ENCODE results near the gene FOXO4. TPM values are rescaled to one million over a fixed set of nuclear protein-coding genes. Genes with fewer than 3 reads are reported as not detected.

FOXO4 gene
- total and polyA plus RNA-seq, 5 donors from 2014 or later = 1.8 to 49.9 (median 2.8) TPM

DNA sequence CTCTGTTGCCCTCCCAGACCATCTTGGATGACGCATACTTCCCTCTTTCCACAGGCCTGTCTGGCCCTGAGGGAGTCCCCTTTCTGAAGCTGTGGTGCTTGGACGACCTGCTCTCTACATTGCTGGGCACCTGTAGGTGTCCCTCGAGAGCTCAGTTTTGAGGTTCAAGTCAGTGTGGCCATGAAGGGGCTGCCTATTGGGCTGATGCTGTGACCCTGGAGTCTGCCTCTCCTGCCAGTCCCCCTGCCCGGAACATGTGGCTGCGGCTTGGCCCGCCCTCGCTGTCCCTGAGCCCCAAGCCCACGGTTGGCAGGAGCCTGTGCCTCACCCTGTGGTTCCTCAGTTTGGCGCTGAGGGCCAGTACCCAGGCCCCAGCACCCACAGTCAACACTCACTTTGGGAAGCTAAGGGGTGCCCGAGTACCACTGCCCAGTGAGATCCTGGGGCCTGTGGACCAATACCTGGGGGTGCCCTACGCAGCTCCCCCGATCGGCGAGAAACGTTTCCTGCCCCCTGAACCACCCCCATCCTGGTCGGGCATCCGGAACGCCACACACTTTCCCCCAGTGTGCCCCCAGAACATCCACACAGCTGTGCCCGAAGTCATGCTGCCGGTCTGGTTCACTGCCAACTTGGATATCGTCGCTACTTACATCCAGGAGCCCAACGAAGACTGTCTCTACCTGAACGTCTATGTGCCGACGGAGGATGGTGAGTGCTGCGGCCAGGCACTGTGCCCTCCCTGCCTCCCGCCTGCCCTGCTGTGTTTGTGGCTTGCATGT lies 52.0 kb downstream of the FOXO4 start:
- Mint-ChIP-seq H3K36me3 (no peaks in the 10 kb centered on the region), H3K9me3 (no peaks in the 10 kb centered on the region), H3K4me3 (no peak overlapping the region), H3K27ac (no peak overlapping the region), H3K4me1 (peaks cover 0 to 17% (median 7%) of the 10 kb centered on the region in 4 donors), H3K27me3 (no peaks in the 10 kb centered on the region)
- no peaks in the 10 kb centered on the region for H3K27me3 ChIP-seq (ENCODE audit: control insufficient read depth, insufficient read depth, low read length)
- DNase-seq (no peak), ATAC-seq (ENCODE audit: low read depth in 2 of 2) (no peak)
- H3K9me3 ChIP-seq (ENCODE audit: control insufficient read depth in 2 of 2, low read length in 2 of 2) = no peaks in the 10 kb centered on the region
- no peak overlapping the region for H3K27ac ChIP-seq (ENCODE audit: insufficient read depth, low read length, poor library complexity, severe bottlenecking)
- H3K4me1 ChIP-seq (ENCODE audit: control insufficient read depth, insufficient read depth, low read length, poor library complexity, severe bottlenecking) = peaks cover 3% of the 10 kb centered on the region
- no peaks in the 10 kb centered on the region for H3K36me3 ChIP-seq (ENCODE audit: control insufficient read depth, insufficient read depth, low read length)
- no peak overlapping the region for H3K4me3 ChIP-seq (ENCODE audit: low read depth, low read length)

DNA sequence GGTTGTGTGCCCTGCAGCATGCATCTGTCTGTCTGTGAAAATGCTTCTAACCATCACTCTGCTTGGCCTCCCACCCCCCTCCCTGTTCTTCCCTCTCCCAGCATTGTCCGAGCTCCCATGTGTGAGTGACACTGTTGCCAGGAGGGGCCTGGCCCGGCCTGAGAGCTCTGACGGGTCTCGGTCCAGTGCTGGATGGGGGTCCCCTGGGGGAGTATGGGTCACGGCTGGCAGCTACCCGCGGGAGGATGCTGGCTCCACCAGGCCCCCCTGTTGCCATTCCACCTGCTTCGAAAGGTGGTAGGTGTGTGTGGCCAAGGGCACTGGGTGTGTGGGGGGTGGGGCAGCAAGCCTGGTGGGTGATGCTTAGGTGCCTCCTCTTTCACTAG lies 52.6 kb downstream of the FOXO4 start:
- Mint-ChIP-seq H3K36me3 (no peaks in the 10 kb centered on the region), H3K27ac (no peak overlapping the region), H3K9me3 (no peaks in the 10 kb centered on the region), H3K4me1 (peaks cover 0 to 17% (median 7%) of the 10 kb centered on the region in 4 donors), H3K27me3 (no peaks in the 10 kb centered on the region), H3K4me3 (no peak overlapping the region)
- H3K4me1 ChIP-seq (ENCODE audit: control insufficient read depth, insufficient read depth, low read length, poor library complexity, severe bottlenecking) = peaks cover 3% of the 10 kb centered on the region
- no peaks in the 10 kb centered on the region for H3K36me3 ChIP-seq (ENCODE audit: control insufficient read depth, insufficient read depth, low read length)
- H3K4me3 ChIP-seq (ENCODE audit: low read depth, low read length) = no peak overlapping the region
- H3K9me3 ChIP-seq (ENCODE audit: control insufficient read depth in 2 of 2, low read length in 2 of 2) = no peaks in the 10 kb centered on the region
- DNase-seq = no peak
- no peak for ATAC-seq (ENCODE audit: low read depth in 2 of 2)
- no peak overlapping the region for H3K27ac ChIP-seq (ENCODE audit: insufficient read depth, low read length, poor library complexity, severe bottlenecking)
- H3K27me3 ChIP-seq (ENCODE audit: control insufficient read depth, insufficient read depth, low read length) = no peaks in the 10 kb centered on the region

DNA sequence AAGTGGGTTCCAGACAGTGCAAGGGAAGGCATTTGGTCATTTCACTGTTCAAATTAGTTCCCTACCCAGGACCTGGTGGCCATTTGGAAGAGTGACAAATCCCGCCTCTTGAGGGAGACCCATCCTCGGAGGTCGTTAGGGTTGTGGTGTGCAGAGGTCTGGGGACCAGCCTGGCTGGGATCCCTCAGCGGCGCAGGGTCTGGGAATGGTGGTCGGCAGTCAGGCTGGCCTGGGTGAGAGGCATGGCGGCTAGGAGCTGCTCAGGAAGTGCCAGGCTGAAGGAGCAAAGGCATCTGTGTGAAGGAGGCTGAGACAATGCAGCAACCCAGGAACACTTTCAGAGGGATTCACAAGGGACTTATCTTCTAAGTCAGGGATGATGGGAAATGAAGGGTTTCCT lies 55.7 kb downstream of the FOXO4 start:
- Mint-ChIP-seq H3K4me3 (no peak overlapping the region), H3K27me3 (no peaks in the 10 kb centered on the region), H3K36me3 (peaks cover 3% of the 10 kb centered on the region), H3K4me1 (peaks cover 0 to 6% (median 4%) of the 10 kb centered on the region in 4 donors), H3K27ac (no peak overlapping the region), H3K9me3 (no peaks in the 10 kb centered on the region)
- Histone ChIP-seq H3K27me3 (ENCODE audit: control insufficient read depth, insufficient read depth, low read length) (no peaks in the 10 kb centered on the region), H3K27ac (ENCODE audit: insufficient read depth, low read length, poor library complexity, severe bottlenecking) (no peak overlapping the region), H3K36me3 (ENCODE audit: control insufficient read depth, insufficient read depth, low read length) (no peaks in the 10 kb centered on the region), H3K9me3 (ENCODE audit: control insufficient read depth in 2 of 2, low read length in 2 of 2) (no peaks in the 10 kb centered on the region), H3K4me3 (ENCODE audit: low read depth, low read length) (no peak overlapping the region), H3K4me1 (ENCODE audit: control insufficient read depth, insufficient read depth, low read length, poor library complexity, severe bottlenecking) (no peaks in the 10 kb centered on the region)
- ATAC-seq (ENCODE audit: low read depth in 2 of 2) (no peak), DNase-seq (no peak)

Other genes with a start within 250 kb of the FOXO4 start
- not detected for gene TEX11, start 187.1 kb upstream of the FOXO4 start, total RNA-seq
- not detected for gene TEX11, start 187.1 kb upstream of the FOXO4 start, polyA plus RNA-seq
- gene SLC7A3, start 164.8 kb upstream of the FOXO4 start, total RNA-seq = not detected
- gene SLC7A3, start 164.8 kb upstream of the FOXO4 start, polyA plus RNA-seq = not detected
- 29.5 TPM for gene SNX12, start 27.5 kb upstream of the FOXO4 start, total RNA-seq
- gene SNX12, start 27.5 kb upstream of the FOXO4 start, polyA plus RNA-seq = 1 to 10 TPM; 4.0 to 9.2 (median 5.8) TPM
- gene CXorf65, start 10.9 kb downstream of the FOXO4 start, total RNA-seq = 81.0 TPM
- 1 to 10 TPM; 1.6 to 4.3 (median 3.2) TPM for gene CXorf65, start 10.9 kb downstream of the FOXO4 start, polyA plus RNA-seq
- gene IL2RG, start 15.7 kb downstream of the FOXO4 start, total RNA-seq = 504 TPM
- gene IL2RG, start 15.7 kb downstream of the FOXO4 start, polyA plus RNA-seq = 1,000 to 10,000 TPM in 3 of 4 donors, 100 to 1,000 TPM in 1; 997 to 1,278 (median 1,072) TPM
- 83.8 TPM for gene MED12, start 22.7 kb downstream of the FOXO4 start, total RNA-seq
- gene MED12, start 22.7 kb downstream of the FOXO4 start, polyA plus RNA-seq = 1 to 10 TPM; 6.3 to 9.7 (median 8.2) TPM
- gene NLGN3, start 49.0 kb downstream of the FOXO4 start, total RNA-seq = 4.4 TPM
- under 1 TPM in 1 of 4 donors, not detected in 3; 0.05 TPM for gene NLGN3, start 49.0 kb downstream of the FOXO4 start, polyA plus RNA-seq
- not detected for gene GJB1, start 127.4 kb downstream of the FOXO4 start, total RNA-seq
- gene GJB1, start 127.4 kb downstream of the FOXO4 start, polyA plus RNA-seq = not detected
- gene ZMYM3, start 158.3 kb downstream of the FOXO4 start, total RNA-seq = 19.5 TPM
- gene ZMYM3, start 158.3 kb downstream of the FOXO4 start, polyA plus RNA-seq = 1 to 10 TPM; 4.9 to 7.3 (median 6.3) TPM
- 388 TPM for gene NONO, start 187.8 kb downstream of the FOXO4 start, total RNA-seq
- 100 to 1,000 TPM; 171 to 182 (median 177) TPM for gene NONO, start 187.8 kb downstream of the FOXO4 start, polyA plus RNA-seq
- gene ITGB1BP2, start 205.9 kb downstream of the FOXO4 start, total RNA-seq = 1.4 TPM
- not detected for gene ITGB1BP2, start 205.9 kb downstream of the FOXO4 start, polyA plus RNA-seq